Measurements from ENCODE around the gene SPPL2B. TPM values are rescaled to one million over a fixed set of nuclear protein-coding genes. Genes with fewer than 3 reads are reported as not detected.

SPPL2B gene
- total and polyA plus RNA-seq, 9 of the 15 experiments (the other 6 are each of a cell fraction or from before 2014, with no cell fraction given) = 0.20 to 81.2 (median 15.1) TPM

GRCh38 chr19:2341244-2341751 is 12.8 kb downstream of the SPPL2B start (continued):
- no peak for TF ChIP-seq ZNF449 (CRISPR knock-in tag; IDR thresholded peaks at IDR 0.05)

- peaks cover 38% of the 10 kb centered on the region; the same call in 1 of the 3 replicates for H3K36me3 ChIP-seq (ENCODE audit: control insufficient read depth, insufficient read depth, low read length)
- no peak for DNase-seq (ENCODE audit: extremely low read depth in 1 of 4, low spot score in 3 of 4)
- peaks cover 19 to 80% of the 10 kb centered on the region in 2 experiments; a peak in 4 of 5 replicates for H3K4me1 ChIP-seq (replicated peaks in 1 of 2; ENCODE audit: control insufficient read depth in 2 of 2, insufficient read depth in 2 of 2, low read length in 2 of 2)
- FAIRE-seq = no peak
- TSS peak; percentile 53 for BruUV-seq (replicated peaks)
- ChIA-PET POLR2A (no interaction called here), CTCF (ENCODE audit: low intra/inter-chr PET ratio) (no interaction called here)
- no peak overlapping the region for H3K27ac ChIP-seq (ENCODE audit: extremely low read depth, low read depth, low read length)
- no peak overlapping the region for H3K4me2 ChIP-seq (ENCODE audit: insufficient read depth, low read length)
- H4K20me1 ChIP-seq (replicated peaks; ENCODE audit: control insufficient read depth, insufficient read depth, low read length) = no peaks in the 10 kb centered on the region
- TF ChIP-seq SIN3B (IDR thresholded peaks at IDR 0.05; ENCODE audit: low read depth) = no peak
- TF ChIP-seq ZNF57 (CRISPR knock-in tag; IDR thresholded peaks at IDR 0.05) = no peak
- no peak for TF ChIP-seq HDAC6 (IDR thresholded peaks at IDR 0.05; ENCODE audit: low read depth, low read length)
- no peak for TF ChIP-seq MTF1 (CRISPR knock-in tag; IDR thresholded peaks at IDR 0.05; ENCODE audit: borderline replicate concordance)
- 88% methylated on average over 13 of the region's 15 CpGs for WGBS (ENCODE audit: insufficient coverage, low coverage, missing lambda C conversion rate)
- in situ Hi-C loops (cut with MboI) (no loop called here), intact Hi-C loops (cut with micrococcal nuclease) (no loop called here)
- H3K9me1 ChIP-seq (ENCODE audit: control insufficient read depth, insufficient read depth, low read length) = no peaks in the 10 kb centered on the region
- H3K79me2 ChIP-seq (ENCODE audit: control insufficient read depth, insufficient read depth, low read length) = peaks cover 8% of the 10 kb centered on the region
- no peak overlapping the region for H2AFZ ChIP-seq (ENCODE audit: low read depth, low read length)
- H3K9me3 ChIP-seq (replicated peaks; ENCODE audit: control insufficient read depth, insufficient read depth, low read depth, low read length) = no peaks in the 10 kb centered on the region
- peak overlapping the region in 1 of 2 experiments; percentile 14; a peak in 1 of 4 replicates for H3K9ac ChIP-seq (ENCODE audit: insufficient read depth in 1 of 2, low read depth in 2 of 2, low read length in 2 of 2)
- no peaks in the 10 kb centered on the region for H3K27me3 ChIP-seq (ENCODE audit: control insufficient read depth in 2 of 2, insufficient read depth in 2 of 2, low read length in 2 of 2)
- no peak overlapping the region for H3K4me3 ChIP-seq
- no peak for ATAC-seq
Measured at GRCh38 chr19:2341982-2342381, 13.5 kb downstream of the SPPL2B start.

Data from K562 (cell line).